ENCODE data around the gene CTRB1.

DNA sequence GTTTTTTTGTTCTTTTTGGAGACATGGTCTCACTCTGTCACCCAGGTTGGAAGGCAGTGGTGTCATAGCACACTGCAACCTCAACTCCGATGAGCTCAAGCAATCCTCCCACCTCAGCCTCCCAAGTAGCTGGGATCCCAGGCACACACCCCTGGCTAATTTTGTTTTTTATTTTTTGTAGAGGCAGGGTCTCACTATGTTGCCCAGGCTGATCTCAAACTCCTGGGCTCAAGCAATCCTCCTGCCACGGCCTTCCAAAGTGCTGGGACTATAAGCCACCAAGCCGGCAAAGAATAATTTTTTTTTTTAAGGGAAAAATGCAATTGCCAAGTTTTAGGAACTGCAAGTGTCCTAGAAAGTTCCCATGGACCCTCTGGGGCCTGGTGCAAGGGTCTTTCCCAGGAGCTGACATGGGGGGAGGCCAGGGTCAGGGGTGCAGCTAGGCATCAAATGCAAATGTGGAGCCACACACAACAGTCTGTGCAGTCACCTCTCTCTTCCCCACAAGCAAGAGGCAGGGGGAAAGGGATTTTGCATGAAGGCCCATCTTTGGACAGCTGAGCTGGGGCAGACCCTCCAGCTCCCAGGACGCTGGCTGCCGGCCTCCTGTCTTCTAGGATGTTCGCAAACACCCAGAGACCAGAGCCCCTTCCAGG is 52.8 kb downstream of the CTRB1 start:
- TF ChIP-seq, protein P1, sequence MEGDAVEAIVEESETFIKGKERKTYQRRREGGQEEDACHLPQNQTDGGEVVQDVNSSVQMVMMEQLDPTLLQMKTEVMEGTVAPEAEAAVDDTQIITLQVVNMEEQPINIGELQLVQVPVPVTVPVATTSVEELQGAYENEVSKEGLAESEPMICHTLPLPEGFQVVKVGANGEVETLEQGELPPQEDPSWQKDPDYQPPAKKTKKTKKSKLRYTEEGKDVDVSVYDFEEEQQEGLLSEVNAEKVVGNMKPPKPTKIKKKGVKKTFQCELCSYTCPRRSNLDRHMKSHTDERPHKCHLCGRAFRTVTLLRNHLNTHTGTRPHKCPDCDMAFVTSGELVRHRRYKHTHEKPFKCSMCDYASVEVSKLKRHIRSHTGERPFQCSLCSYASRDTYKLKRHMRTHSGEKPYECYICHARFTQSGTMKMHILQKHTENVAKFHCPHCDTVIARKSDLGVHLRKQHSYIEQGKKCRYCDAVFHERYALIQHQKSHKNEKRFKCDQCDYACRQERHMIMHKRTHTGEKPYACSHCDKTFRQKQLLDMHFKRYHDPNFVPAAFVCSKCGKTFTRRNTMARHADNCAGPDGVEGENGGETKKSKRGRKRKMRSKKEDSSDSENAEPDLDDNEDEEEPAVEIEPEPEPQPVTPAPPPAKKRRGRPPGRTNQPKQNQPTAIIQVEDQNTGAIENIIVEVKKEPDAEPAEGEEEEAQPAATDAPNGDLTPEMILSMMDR (IDR thresholded peaks at IDR 0.05), result no peak
- TF ChIP-seq EP300 (IDR thresholded peaks at IDR 0.05), result no peak
